ENCODE measurements around the gene PLAC1.

PLAC1 gene

GRCh38 chrX:134623293-134624045 lies 34.8 kb downstream of the PLAC1 start:
- no peak for DNase-seq (ENCODE audit: low read depth)

GRCh38 chrX:134622813-134623185 lies 35.5 kb downstream of the PLAC1 start:
- DNase-seq (ENCODE audit: low read depth) = no peak

More at GRCh38 chrX:134623293-134624045, 34.8 kb downstream of the PLAC1 start:
- no peak for TF ChIP-seq CTCF (conservative IDR thresholded peaks at IDR 0.05; ENCODE audit: low read depth, low read length)
- no peak overlapping the region for H3K4me3 ChIP-seq (ENCODE audit: low read length)

GRCh38 chrX:134622056-134622812 lies 36.0 kb downstream of the PLAC1 start:
- TF ChIP-seq CTCF (conservative IDR thresholded peaks at IDR 0.05; ENCODE audit: low read depth, low read length) = no peak
- H3K4me3 ChIP-seq (ENCODE audit: low read length) = no peak overlapping the region
- DNase-seq (ENCODE audit: low read depth) = no peak

More at GRCh38 chrX:134622813-134623185, 35.5 kb downstream of the PLAC1 start:
- no peak overlapping the region for H3K4me3 ChIP-seq (ENCODE audit: low read length)
- no peak for TF ChIP-seq CTCF (conservative IDR thresholded peaks at IDR 0.05; ENCODE audit: low read depth, low read length)

GRCh38 chrX:134619838-134620237 lies 38.4 kb downstream of the PLAC1 start:
- no peak overlapping the region for H3K4me3 ChIP-seq (ENCODE audit: low read length)
- no peak for TF ChIP-seq CTCF (conservative IDR thresholded peaks at IDR 0.05; ENCODE audit: low read depth, low read length)
- no peak for DNase-seq (ENCODE audit: low read depth)

GRCh38 chrX:134613396-134613795 lies 44.9 kb downstream of the PLAC1 start:
- no peak for DNase-seq (ENCODE audit: low read depth)
- TF ChIP-seq CTCF (conservative IDR thresholded peaks at IDR 0.05; ENCODE audit: low read depth, low read length) = no peak
- H3K4me3 ChIP-seq (ENCODE audit: low read length) = no peak overlapping the region

GRCh38 chrX:134608153-134608552 lies 50.1 kb downstream of the PLAC1 start:
- no peak for DNase-seq (ENCODE audit: low read depth)
- H3K4me3 ChIP-seq (ENCODE audit: low read length) = no peak overlapping the region
- no peak for TF ChIP-seq CTCF (conservative IDR thresholded peaks at IDR 0.05; ENCODE audit: low read depth, low read length)
